Measurements from ENCODE around the gene RGS13. TPM values are rescaled to one million over a fixed set of nuclear protein-coding genes. Genes with fewer than 3 reads are reported as not detected.

Gene RGS13
- total RNA-seq, 3 donors from 2014 or later, result 0.43 to 1.3 (median 0.96) TPM

- ATAC-seq, result no peak
- intact Hi-C loops (cut with DNase I, micrococcal nuclease), result no loop called here
Measured at GRCh38 chr1:192654120-192654519, 18.2 kb downstream of the RGS13 start.

GRCh38 chr1:192654591-192655251, 18.8 kb downstream of the RGS13 start:
- Histone ChIP-seq H3K36me3 (ENCODE audit: low read depth) (no peaks in the 10 kb centered on the region), H3K9me3 (no peaks in the 10 kb centered on the region), H3K4me1 (ENCODE audit: low read depth) (no peaks in the 10 kb centered on the region), H3K4me3 (no peak overlapping the region)
- no peak for ATAC-seq
- no peak for DNase-seq
- no peak for TF ChIP-seq CTCF (IDR thresholded peaks at IDR 0.05)
- intact Hi-C loops (cut with DNase I, micrococcal nuclease), result no loop called here

More at GRCh38 chr1:192654120-192654519, 18.2 kb downstream of the RGS13 start:
- H3K4me3 ChIP-seq, result no peak overlapping the region
- no peaks in the 10 kb centered on the region for H3K36me3 ChIP-seq (ENCODE audit: low read depth)
- no peak for TF ChIP-seq CTCF (IDR thresholded peaks at IDR 0.05)
- H3K4me1 ChIP-seq (ENCODE audit: low read depth), result no peaks in the 10 kb centered on the region
- no peak for DNase-seq
- H3K9me3 ChIP-seq, result no peaks in the 10 kb centered on the region

- Histone ChIP-seq H3K9me3 (no peaks in the 10 kb centered on the region), H3K4me1 (ENCODE audit: low read depth) (no peaks in the 10 kb centered on the region), H3K36me3 (ENCODE audit: low read depth) (no peaks in the 10 kb centered on the region), H3K4me3 (no peak overlapping the region)
- intact Hi-C loops (cut with DNase I, micrococcal nuclease), result no loop called here
- ATAC-seq (no peak), DNase-seq (no peak)
- TF ChIP-seq CTCF (IDR thresholded peaks at IDR 0.05), result no peak
Measured at GRCh38 chr1:192657760-192658159, 21.8 kb downstream of the RGS13 start.

GRCh38 chr1:192658255-192658654, 22.3 kb downstream of the RGS13 start:
- Histone ChIP-seq H3K4me3 (no peak overlapping the region), H3K9me3 (no peaks in the 10 kb centered on the region), H3K36me3 (ENCODE audit: low read depth) (no peaks in the 10 kb centered on the region), H3K4me1 (ENCODE audit: low read depth) (no peaks in the 10 kb centered on the region)
- no peak for TF ChIP-seq CTCF (IDR thresholded peaks at IDR 0.05)
- no peak for ATAC-seq
- intact Hi-C loops (cut with DNase I, micrococcal nuclease), result no loop called here
- no peak for DNase-seq

- DNase-seq, result no peak
- no peak for ATAC-seq
- Histone ChIP-seq H3K4me3 (no peak overlapping the region), H3K9me3 (no peaks in the 10 kb centered on the region), H3K36me3 (ENCODE audit: low read depth) (no peaks in the 10 kb centered on the region), H3K4me1 (ENCODE audit: low read depth) (no peaks in the 10 kb centered on the region)
- TF ChIP-seq CTCF (IDR thresholded peaks at IDR 0.05), result no peak
- intact Hi-C loops (cut with DNase I, micrococcal nuclease), result no loop called here
Measured at GRCh38 chr1:192660613-192661012, 24.7 kb downstream of the RGS13 start.

Data from mucosa of descending colon (tissue), 3 donors.